Thymus (tissue), 14 donors: Measurements from ENCODE around the gene PLCH1. TPM values are rescaled to one million over a fixed set of nuclear protein-coding genes. Genes with fewer than 3 reads are reported as not detected.

ENCODE experiments used
- DNase-seq, 9 donors: peaks; one replicate each; pipeline ENCODE4 v3.0.0-alpha.2; 2013; ENCODE audit warnings: low spot score in 9 of 9, low read depth in 6 of 9, missing footprints in 1 of 9
- H3K27ac ChIP-seq, 2 donors: one replicate each; pipeline ENCODE4 v1.5.1; 2013; ENCODE audit warnings: control low read depth in 1 of 2, low read depth in 1 of 2, low read length in 1 of 2, mild to moderate bottlenecking in 1 of 2, moderate library complexity in 1 of 2
- H3K27me3 ChIP-seq, 2 donors: one replicate each; pipeline ENCODE4 v1.5.1; 2013; ENCODE audit warnings: low read length in 1 of 2; ENCODE audit not compliant: control insufficient read depth in 2 of 2, insufficient read depth in 1 of 2
- H3K36me3 ChIP-seq, 2 donors: one replicate each; pipeline ENCODE4 v1.5.1; 2013; ENCODE audit warnings: low read length in 1 of 2, mild to moderate bottlenecking in 1 of 2, moderate library complexity in 1 of 2; ENCODE audit not compliant: control insufficient read depth in 2 of 2, insufficient read depth in 2 of 2
- H3K4me1 ChIP-seq, 2 donors: one replicate each; pipeline ENCODE4 v1.5.1; 2013; ENCODE audit warnings: low read length in 2 of 2; ENCODE audit not compliant: control insufficient read depth in 2 of 2, insufficient read depth in 2 of 2
- H3K4me3 ChIP-seq, 2 donors: one replicate each; pipeline ENCODE4 v1.5.1; 2013; ENCODE audit warnings: low read length in 2 of 2, control low read depth in 1 of 2, mild to moderate bottlenecking in 1 of 2
- H3K9me3 ChIP-seq, 2 donors: one replicate each; pipeline ENCODE4 v1.5.1; 2013; ENCODE audit warnings: low read length in 1 of 2, mild to moderate bottlenecking in 1 of 2; ENCODE audit not compliant: control insufficient read depth in 2 of 2, insufficient read depth in 1 of 2
- WGBS: extraction: QIAGEN DNeasy Blood & Tissue Kit; methylation state at CpG from one replicate; pipeline ENCODE4 v1.1.7; 2013; 5-methylcytosine and 5-hydroxymethylcytosine counted together
- long read RNA-seq, 10 donors: transcript quantifications; one replicate each; lab custom pipeline, GENCODE V29; 2026
- polyA plus RNA-seq: library from polyadenylated mRNA; stranded (reverse); fragments of 200-250 nt; gene quantifications from one replicate; pipeline ENCODE4 v1.2.3, GENCODE V29; 2013
- total RNA-seq: library from RNA; stranded (reverse); fragments of 120-200 nt; gene quantifications from one replicate; pipeline ENCODE4 v1.2.4, GENCODE V29; 2013
- donor health status: healthy.

The PLCH1 gene, protein sequence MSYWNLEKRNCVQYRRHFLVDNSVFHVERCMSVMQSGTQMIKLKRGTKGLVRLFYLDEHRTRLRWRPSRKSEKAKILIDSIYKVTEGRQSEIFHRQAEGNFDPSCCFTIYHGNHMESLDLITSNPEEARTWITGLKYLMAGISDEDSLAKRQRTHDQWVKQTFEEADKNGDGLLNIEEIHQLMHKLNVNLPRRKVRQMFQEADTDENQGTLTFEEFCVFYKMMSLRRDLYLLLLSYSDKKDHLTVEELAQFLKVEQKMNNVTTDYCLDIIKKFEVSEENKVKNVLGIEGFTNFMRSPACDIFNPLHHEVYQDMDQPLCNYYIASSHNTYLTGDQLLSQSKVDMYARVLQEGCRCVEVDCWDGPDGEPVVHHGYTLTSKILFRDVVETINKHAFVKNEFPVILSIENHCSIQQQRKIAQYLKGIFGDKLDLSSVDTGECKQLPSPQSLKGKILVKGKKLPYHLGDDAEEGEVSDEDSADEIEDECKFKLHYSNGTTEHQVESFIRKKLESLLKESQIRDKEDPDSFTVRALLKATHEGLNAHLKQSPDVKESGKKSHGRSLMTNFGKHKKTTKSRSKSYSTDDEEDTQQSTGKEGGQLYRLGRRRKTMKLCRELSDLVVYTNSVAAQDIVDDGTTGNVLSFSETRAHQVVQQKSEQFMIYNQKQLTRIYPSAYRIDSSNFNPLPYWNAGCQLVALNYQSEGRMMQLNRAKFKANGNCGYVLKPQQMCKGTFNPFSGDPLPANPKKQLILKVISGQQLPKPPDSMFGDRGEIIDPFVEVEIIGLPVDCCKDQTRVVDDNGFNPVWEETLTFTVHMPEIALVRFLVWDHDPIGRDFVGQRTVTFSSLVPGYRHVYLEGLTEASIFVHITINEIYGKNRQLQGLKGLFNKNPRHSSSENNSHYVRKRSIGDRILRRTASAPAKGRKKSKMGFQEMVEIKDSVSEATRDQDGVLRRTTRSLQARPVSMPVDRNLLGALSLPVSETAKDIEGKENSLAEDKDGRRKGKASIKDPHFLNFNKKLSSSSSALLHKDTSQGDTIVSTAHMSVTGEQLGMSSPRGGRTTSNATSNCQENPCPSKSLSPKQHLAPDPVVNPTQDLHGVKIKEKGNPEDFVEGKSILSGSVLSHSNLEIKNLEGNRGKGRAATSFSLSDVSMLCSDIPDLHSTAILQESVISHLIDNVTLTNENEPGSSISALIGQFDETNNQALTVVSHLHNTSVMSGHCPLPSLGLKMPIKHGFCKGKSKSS (N-terminal part only)
- total RNA-seq = 29.3 TPM
- 7.6 TPM for polyA plus RNA-seq
- long read RNA-seq, donor 1 = 0 reads
- long read RNA-seq, donor 2 = 0 reads
- long read RNA-seq, donor 3 = 0 reads
- long read RNA-seq, donor 4 = 0 reads
- long read RNA-seq, donor 5 = 0 reads
- long read RNA-seq, donor 6 = 0 reads
- long read RNA-seq, donor 7 = 0 reads
- long read RNA-seq, donor 8, partial matches to known transcripts = 11 of 12 reads
- long read RNA-seq, donor 8, other reads (novel, unspliced or antisense) = 0 of 12 reads
- long read RNA-seq, donor 9 = 0 reads
- long read RNA-seq, donor 10 = 0 reads

DNA sequence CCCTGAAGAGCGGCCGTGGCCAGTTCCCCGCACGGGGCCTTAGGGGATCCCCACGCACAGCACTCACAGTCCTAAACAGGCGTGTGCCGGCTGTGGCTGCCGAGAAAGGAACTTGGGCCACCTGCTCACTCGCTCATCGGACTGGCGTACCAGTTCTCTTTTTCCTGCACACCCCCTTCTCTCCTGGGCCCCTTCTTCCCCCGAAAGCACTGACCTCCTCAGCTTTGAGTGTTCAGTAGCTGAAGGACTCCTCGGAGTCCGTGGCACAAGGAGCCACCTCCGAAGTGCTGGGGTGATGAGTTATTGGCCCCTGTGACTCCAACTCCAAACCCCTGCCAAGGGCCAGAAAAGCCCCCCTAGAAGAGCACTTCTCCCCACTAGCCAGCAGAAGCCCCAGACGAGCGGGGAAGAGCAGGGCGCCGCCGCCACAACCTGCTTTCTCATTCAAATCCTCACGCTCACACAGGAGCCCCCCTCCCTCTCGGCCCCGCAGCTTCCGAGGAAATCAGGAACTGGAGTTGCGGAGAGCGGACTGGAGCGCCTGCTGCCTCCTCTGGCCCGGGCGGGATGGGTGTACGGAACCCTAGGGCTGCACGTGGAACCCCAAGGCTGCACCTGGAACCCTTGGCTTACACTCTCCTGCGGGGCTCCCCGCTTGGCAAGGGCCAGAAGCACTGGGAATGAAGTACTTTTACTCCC lies at the start of gene PLCH1:
Gene PLCH1, minus strand, starts transcription at position 446 of the 699 bp plus-strand sequence. CDS start 40,847 bp downstream, outside the sequence.
- peaks cover 15 to 44% of the 10 kb centered on the region in 2 donors for H3K27me3 ChIP-seq
- no peak within 1 kb of the TSS for H3K27ac ChIP-seq
- H3K4me1 ChIP-seq = peaks cover 5 to 18% of the 10 kb centered on the region in 2 donors
- peak within 1 kb of the TSS; percentile 58 to 66 for H3K4me3 ChIP-seq
- DNase-seq = peak in 3 of 9 donors; percentile 33 to 68 (median 43)
- under 1% methylated on average over 33 of the region's 33 CpGs for WGBS
- peaks cover 0 to 3% of the 10 kb centered on the region in 2 donors for H3K9me3 ChIP-seq
- H3K36me3 ChIP-seq = no peaks in the 10 kb centered on the region

- WGBS = 97% methylated on average over 1 of the region's 1 CpG
- H3K36me3 ChIP-seq = no peaks in the 10 kb centered on the region
- no peaks in the 10 kb centered on the region for H3K27me3 ChIP-seq
- no peak for DNase-seq
- no peak overlapping the region for H3K27ac ChIP-seq
- peaks cover 0 to 6% of the 10 kb centered on the region in 2 donors for H3K9me3 ChIP-seq
- no peaks in the 10 kb centered on the region for H3K4me1 ChIP-seq
- H3K4me3 ChIP-seq = no peak overlapping the region
Observed at GRCh38 chr3:155792532-155792931, 47.7 kb upstream of the PLCH1 start.

DNA sequence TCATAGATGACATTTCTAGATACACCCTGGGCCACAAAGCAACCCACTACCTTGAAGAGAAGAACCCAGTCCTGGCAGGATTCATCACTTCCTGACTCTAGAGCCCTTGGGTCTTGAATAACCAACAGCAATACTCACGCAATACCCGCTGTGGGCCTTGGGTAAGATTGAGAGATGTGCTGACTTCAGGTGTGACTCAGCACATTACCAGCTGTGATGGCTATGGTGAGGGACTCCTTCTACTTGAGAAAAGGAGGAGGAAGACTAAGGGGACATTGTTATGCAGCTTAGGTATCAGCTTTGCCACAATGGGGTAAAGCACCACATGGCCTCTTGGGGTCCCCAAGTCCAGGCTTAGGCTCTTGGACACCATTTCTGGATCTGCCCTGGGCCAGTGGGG lies 46.3 kb upstream of the PLCH1 start:
- Histone ChIP-seq H3K4me1 (no peaks in the 10 kb centered on the region), H3K27ac (no peak overlapping the region), H3K9me3 (peaks cover 0 to 6% of the 10 kb centered on the region in 2 donors), H3K4me3 (no peak overlapping the region), H3K36me3 (no peaks in the 10 kb centered on the region), H3K27me3 (no peaks in the 10 kb centered on the region)
- WGBS = over 99% methylated on average over 2 of the region's 2 CpGs
- DNase-seq = no peak

- 75% methylated on average over 4 of the region's 4 CpGs for WGBS
- no peak overlapping the region for H3K4me3 ChIP-seq
- H3K27ac ChIP-seq = no peak overlapping the region
- H3K27me3 ChIP-seq = no peaks in the 10 kb centered on the region
- no peak for DNase-seq
- H3K4me1 ChIP-seq = no peaks in the 10 kb centered on the region
- H3K36me3 ChIP-seq = no peaks in the 10 kb centered on the region
- peaks cover 0 to 6% of the 10 kb centered on the region in 2 donors for H3K9me3 ChIP-seq
Observed at GRCh38 chr3:155790272-155790925, 45.5 kb upstream of the PLCH1 start.

DNA sequence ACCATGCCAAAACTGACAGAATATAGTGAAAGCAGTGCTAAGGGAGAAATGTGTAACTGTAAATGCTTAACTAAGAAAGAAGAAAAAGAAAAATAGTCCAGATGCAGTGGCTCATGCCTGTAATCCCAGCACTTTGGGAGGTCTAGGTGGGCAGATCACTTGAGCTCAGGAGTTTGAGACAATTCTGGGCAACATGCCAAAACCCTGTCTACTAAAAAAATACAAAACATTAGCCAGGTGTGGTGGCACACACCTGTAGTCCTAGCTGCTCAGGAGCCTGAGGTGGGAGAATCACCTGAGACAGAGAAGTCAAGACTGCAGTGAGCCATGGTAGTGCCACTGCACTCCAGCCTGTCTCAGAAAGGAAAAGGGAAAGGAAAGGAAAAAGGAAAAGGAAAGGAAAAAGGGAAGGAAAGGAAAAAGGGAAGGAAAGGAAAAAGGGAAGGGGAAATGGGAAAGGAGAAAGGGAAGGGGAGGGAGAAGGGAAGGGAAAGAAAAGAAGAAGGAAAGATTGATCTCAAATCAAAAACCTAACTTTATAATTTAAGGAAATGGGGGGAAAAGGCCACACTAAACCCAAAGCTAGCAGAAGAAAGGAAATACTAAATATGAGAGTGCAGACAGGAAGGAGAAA lies 40.9 kb upstream of the PLCH1 start:
- no peak for DNase-seq
- Histone ChIP-seq H3K4me1 (no peaks in the 10 kb centered on the region), H3K27ac (no peak overlapping the region), H3K27me3 (no peaks in the 10 kb centered on the region), H3K36me3 (peaks cover 0 to 2% of the 10 kb centered on the region in 2 donors), H3K4me3 (no peak overlapping the region), H3K9me3 (peaks cover 0 to 3% of the 10 kb centered on the region in 2 donors)

- Histone ChIP-seq H3K4me1 (no peaks in the 10 kb centered on the region), H3K27ac (no peak overlapping the region), H3K36me3 (peaks cover 0 to 2% of the 10 kb centered on the region in 2 donors), H3K4me3 (no peak overlapping the region), H3K9me3 (peaks cover 0 to 3% of the 10 kb centered on the region in 2 donors), H3K27me3 (no peaks in the 10 kb centered on the region)
- no peak for DNase-seq
- 98% methylated on average over 1 of the region's 1 CpG for WGBS
Observed at GRCh38 chr3:155782390-155782953, 37.6 kb upstream of the PLCH1 start.

DNA sequence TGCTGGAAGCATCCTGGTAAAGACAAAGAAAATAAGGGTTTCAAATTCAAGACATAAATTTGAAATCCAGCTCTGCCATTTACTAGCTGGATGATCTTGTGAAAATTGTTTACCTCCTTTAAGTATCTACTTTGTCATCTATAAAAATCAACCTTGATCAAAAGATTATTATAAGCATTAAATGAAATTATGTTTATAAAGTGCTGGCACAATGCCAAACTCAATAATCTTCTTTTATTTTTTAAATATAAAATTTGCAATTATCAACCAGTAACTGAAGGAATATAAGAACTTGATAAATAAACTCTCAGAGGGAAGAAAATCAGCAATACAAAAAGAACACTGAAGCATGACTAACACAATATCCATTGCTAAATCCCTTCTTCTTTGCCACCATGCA lies 35.4 kb upstream of the PLCH1 start:
- peaks cover 0 to 2% of the 10 kb centered on the region in 2 donors for H3K36me3 ChIP-seq
- H3K4me3 ChIP-seq = no peak overlapping the region
- H3K27ac ChIP-seq = no peak overlapping the region
- H3K27me3 ChIP-seq = no peaks in the 10 kb centered on the region
- no peak for DNase-seq
- peaks cover 0 to 3% of the 10 kb centered on the region in 2 donors for H3K9me3 ChIP-seq
- no peaks in the 10 kb centered on the region for H3K4me1 ChIP-seq
